GM12878 (cell line): ENCODE measurements around the gene IQCK. TPM values are rescaled to one million over a fixed set of nuclear protein-coding genes. Genes with fewer than 3 reads are reported as not detected.

Source experiments
- ASH2L ChIP-seq: fragments of 300-600, 200-600 bp; sonication (generic); IDR thresholded peaks from 2 replicates; pipeline ENCODE4 v1.6.1; 2017; ENCODE audit warnings: low read depth, mild to moderate bottlenecking, borderline replicate concordance
- BACH1 ChIP-seq: fragments of 450-650 bp; IDR thresholded peaks from 2 replicates; pipeline ENCODE4 v1.6.1; 2017; ENCODE audit warnings: mild to moderate bottlenecking, borderline replicate concordance
- CHD1 ChIP-seq: IDR thresholded peaks from 2 replicates; pipeline ENCODE4 v1.6.1; 2012; ENCODE audit warnings: low read depth, low read length, improper control_type of control experiment
- DPF2 ChIP-seq: fragments of 450-650 bp; IDR thresholded peaks from 2 replicates; pipeline ENCODE4 v1.6.1; 2017; ENCODE audit warnings: mild to moderate bottlenecking
- E2F8 ChIP-seq: fragments of 450-650 bp; IDR thresholded peaks from 2 replicates; pipeline ENCODE4 v1.6.1; 2018; ENCODE audit warnings: mild to moderate bottlenecking, low read depth, moderate library complexity; ENCODE audit not compliant: partially characterized antibody
- FOXK2 ChIP-seq: fragments of 450-650 bp; IDR thresholded peaks from 2 replicates; pipeline ENCODE4 v1.6.1; 2017; ENCODE audit warnings: mild to moderate bottlenecking, moderate library complexity
- GATAD2B ChIP-seq: fragments of 450-650 bp; conservative IDR thresholded peaks from 2 replicates; pipeline ENCODE4 v1.6.1; 2017; ENCODE audit warnings: low read depth, mild to moderate bottlenecking, moderate library complexity
- LARP7 ChIP-seq: fragments of 450-650 bp; IDR thresholded peaks from 2 replicates; pipeline ENCODE4 v1.6.1; 2017; ENCODE audit warnings: mild to moderate bottlenecking
- MEF2B ChIP-seq: fragments of 450-650 bp; IDR thresholded peaks from 2 replicates; pipeline ENCODE4 v1.6.1; 2018; ENCODE audit warnings: mild to moderate bottlenecking, moderate library complexity; ENCODE audit not compliant: partially characterized antibody, poor library complexity, severe bottlenecking
- MTA2 ChIP-seq: fragments of 450-650 bp; IDR thresholded peaks from 2 replicates; pipeline ENCODE4 v1.6.1; 2016; ENCODE audit warnings: low read depth, mild to moderate bottlenecking, moderate library complexity
- MYB ChIP-seq: fragments of 150-350 bp; IDR thresholded peaks from 2 replicates; pipeline ENCODE4 v1.6.1; 2014; ENCODE audit warnings: mild to moderate bottlenecking, low read depth, low read length, borderline replicate concordance
- NR2C1 ChIP-seq: fragments of 450-650 bp; IDR thresholded peaks from 2 replicates; pipeline ENCODE4 v1.6.1; 2017; ENCODE audit warnings: antibody characterized with exemption, mild to moderate bottlenecking, moderate library complexity
- RB1 ChIP-seq: fragments of 450-650 bp; formaldehyde crosslinking; IDR thresholded peaks from 2 replicates; pipeline ENCODE4 v1.6.1; 2017; ENCODE audit warnings: mild to moderate bottlenecking, borderline replicate concordance
- YBX1 ChIP-seq: fragments of 450-650 bp; IDR thresholded peaks from 2 replicates; pipeline ENCODE4 v1.6.1; 2016; ENCODE audit warnings: antibody characterized with exemption
- ZNF622 ChIP-seq: fragments of 450-650 bp; IDR thresholded peaks from 2 replicates; pipeline ENCODE4 v1.6.1; 2017; ENCODE audit warnings: mild to moderate bottlenecking, inconsistent platforms
- ZSCAN29 ChIP-seq: fragments of 450-650 bp; IDR thresholded peaks from 2 replicates; pipeline ENCODE4 v1.6.1; 2017; ENCODE audit warnings: mild to moderate bottlenecking, moderate library complexity
- polyA plus RNA-seq, 11 experiments: library from polyadenylated mRNA; depleted of rRNA in 4 of 11; unstranded in 6 of 11; stranded (reverse) in 5 of 11; fragments of >200 nt; fragmentation: Nextera tagmentation in 4 of 11; fragmentation: Illumina TruSeq in 1 of 11; extraction: Ambion mirVana in 4 of 11; extraction: Trizol in 1 of 11; gene quantifications; 1 replicate in 1 of 11; 2 replicates in 10 of 11; pipeline versions ENCODE4 v1.2.1 to v1.2.3, GENCODE V29; 2011 to 2016; ENCODE audit warnings: inconsistent platforms in 2 of 11, missing spikeins in 2 of 11, low read depth in 1 of 11
- total RNA-seq, 4 experiments: library from RNA; depleted of rRNA in 3 of 4; stranded (reverse); fragments of >200 nt in 3 of 4; fragmentation: Illumina TruSeq in 1 of 4; extraction: Trizol in 1 of 4; gene quantifications; 2 replicates each; pipeline versions ENCODE4 v1.2.1 to v1.2.3, GENCODE V29; 2013 to 2021
- TF ChIP-seq, protein P1 (sequence below): fragments of 450-650 bp; IDR thresholded peaks from 2 replicates; pipeline ENCODE4 v1.6.1; 2016; ENCODE audit warnings: mild to moderate bottlenecking
- TF ChIP-seq, protein P2 (sequence below): fragments of 450-650 bp; IDR thresholded peaks from 2 replicates; pipeline ENCODE4 v1.6.1; 2017; ENCODE audit warnings: low read depth, mild to moderate bottlenecking, moderate library complexity
- TF ChIP-seq, protein P3 (sequence below): IDR thresholded peaks from 2 replicates; pipeline ENCODE4 v1.6.1; 2011; ENCODE audit warnings: low read depth, low read length, improper control_type of control experiment, borderline replicate concordance
- TF ChIP-seq, protein P4 (sequence below): fragments of 450-650 bp; conservative IDR thresholded peaks from 2 replicates; pipeline ENCODE4 v1.6.1; 2017; ENCODE audit warnings: mild to moderate bottlenecking, moderate library complexity
- TF ChIP-seq, protein P5 (sequence below): IDR thresholded peaks from 2 replicates; pipeline ENCODE4 v1.6.1; 2012; ENCODE audit warnings: low read depth, low read length, improper control_type of control experiment

The IQCK gene
- total and polyA plus RNA-seq, 10 of the 15 experiments (the other 5 are each of a cell fraction or from before 2014, with no cell fraction given), result 1.0 to 4.2 (median 2.4) TPM

- TF ChIP-seq ASH2L (no peak), RB1 (peak; percentile 77; the same call in 1 of the 2 replicates), FOXK2 (0 out of 2 replicates have a peak, but pooled peaks have one; percentile 37), ZNF622 (no peak), MEF2B (no peak), GATAD2B (peak; percentile 72; the same call in 1 of the 2 replicates), NR2C1 (peak; percentile 98), MTA2 (peak; percentile 88), LARP7 (0 out of 2 replicates have a peak, but pooled peaks have one; percentile 83), E2F8 (peak; percentile 79), CHD1 (0 out of 2 replicates have a peak, but pooled peaks have one; percentile 1), BACH1 (0 out of 2 replicates have a peak, but pooled peaks have one; percentile 17), YBX1 (no peak), MYB (no peak), DPF2 (peak; percentile 65), ZSCAN29 (no peak)
- TF ChIP-seq, protein P1, sequence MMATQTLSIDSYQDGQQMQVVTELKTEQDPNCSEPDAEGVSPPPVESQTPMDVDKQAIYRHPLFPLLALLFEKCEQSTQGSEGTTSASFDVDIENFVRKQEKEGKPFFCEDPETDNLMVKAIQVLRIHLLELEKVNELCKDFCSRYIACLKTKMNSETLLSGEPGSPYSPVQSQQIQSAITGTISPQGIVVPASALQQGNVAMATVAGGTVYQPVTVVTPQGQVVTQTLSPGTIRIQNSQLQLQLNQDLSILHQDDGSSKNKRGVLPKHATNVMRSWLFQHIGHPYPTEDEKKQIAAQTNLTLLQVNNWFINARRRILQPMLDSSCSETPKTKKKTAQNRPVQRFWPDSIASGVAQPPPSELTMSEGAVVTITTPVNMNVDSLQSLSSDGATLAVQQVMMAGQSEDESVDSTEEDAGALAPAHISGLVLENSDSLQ, result peak; percentile 49; the same call in 1 of the 2 replicates
- TF ChIP-seq, protein P2, sequence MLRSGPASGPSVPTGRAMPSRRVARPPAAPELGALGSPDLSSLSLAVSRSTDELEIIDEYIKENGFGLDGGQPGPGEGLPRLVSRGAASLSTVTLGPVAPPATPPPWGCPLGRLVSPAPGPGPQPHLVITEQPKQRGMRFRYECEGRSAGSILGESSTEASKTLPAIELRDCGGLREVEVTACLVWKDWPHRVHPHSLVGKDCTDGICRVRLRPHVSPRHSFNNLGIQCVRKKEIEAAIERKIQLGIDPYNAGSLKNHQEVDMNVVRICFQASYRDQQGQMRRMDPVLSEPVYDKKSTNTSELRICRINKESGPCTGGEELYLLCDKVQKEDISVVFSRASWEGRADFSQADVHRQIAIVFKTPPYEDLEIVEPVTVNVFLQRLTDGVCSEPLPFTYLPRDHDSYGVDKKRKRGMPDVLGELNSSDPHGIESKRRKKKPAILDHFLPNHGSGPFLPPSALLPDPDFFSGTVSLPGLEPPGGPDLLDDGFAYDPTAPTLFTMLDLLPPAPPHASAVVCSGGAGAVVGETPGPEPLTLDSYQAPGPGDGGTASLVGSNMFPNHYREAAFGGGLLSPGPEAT, result peak; percentile 52; the same call in 1 of the 2 replicates
- TF ChIP-seq, protein P3, sequence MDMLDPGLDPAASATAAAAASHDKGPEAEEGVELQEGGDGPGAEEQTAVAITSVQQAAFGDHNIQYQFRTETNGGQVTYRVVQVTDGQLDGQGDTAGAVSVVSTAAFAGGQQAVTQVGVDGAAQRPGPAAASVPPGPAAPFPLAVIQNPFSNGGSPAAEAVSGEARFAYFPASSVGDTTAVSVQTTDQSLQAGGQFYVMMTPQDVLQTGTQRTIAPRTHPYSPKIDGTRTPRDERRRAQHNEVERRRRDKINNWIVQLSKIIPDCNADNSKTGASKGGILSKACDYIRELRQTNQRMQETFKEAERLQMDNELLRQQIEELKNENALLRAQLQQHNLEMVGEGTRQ, result no peak
- TF ChIP-seq, protein P4, sequence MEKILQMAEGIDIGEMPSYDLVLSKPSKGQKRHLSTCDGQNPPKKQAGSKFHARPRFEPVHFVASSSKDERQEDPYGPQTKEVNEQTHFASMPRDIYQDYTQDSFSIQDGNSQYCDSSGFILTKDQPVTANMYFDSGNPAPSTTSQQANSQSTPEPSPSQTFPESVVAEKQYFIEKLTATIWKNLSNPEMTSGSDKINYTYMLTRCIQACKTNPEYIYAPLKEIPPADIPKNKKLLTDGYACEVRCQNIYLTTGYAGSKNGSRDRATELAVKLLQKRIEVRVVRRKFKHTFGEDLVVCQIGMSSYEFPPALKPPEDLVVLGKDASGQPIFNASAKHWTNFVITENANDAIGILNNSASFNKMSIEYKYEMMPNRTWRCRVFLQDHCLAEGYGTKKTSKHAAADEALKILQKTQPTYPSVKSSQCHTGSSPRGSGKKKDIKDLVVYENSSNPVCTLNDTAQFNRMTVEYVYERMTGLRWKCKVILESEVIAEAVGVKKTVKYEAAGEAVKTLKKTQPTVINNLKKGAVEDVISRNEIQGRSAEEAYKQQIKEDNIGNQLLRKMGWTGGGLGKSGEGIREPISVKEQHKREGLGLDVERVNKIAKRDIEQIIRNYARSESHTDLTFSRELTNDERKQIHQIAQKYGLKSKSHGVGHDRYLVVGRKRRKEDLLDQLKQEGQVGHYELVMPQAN, result peak; percentile 97
- TF ChIP-seq, protein P5, sequence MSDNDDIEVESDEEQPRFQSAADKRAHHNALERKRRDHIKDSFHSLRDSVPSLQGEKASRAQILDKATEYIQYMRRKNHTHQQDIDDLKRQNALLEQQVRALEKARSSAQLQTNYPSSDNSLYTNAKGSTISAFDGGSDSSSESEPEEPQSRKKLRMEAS, result peak; percentile 94
Observed at GRCh38 chr16:19717741-19718623, at the start of gene IQCK, which contains the start of gene KNOP1 (continued).
